Activated T-helper 1 cell treated with Interleukin-2 at 50 U/mL for 16 hours (primary cell): ENCODE results near the gene SCAMP2.
A peak's percentile ranks its signal among the peaks of the same experiment; 100 is the strongest.

Source experiments
- DNase-seq: peaks from one replicate; pipeline ENCODE4 v3.0.0-alpha.2; 2020; ENCODE audit warnings: low read depth

Gene SCAMP2

GRCh38 chr15:74858369-74858740 is 14.8 kb downstream of the SCAMP2 start:
- no peak for DNase-seq

GRCh38 chr15:74857671-74858368 is 15.3 kb downstream of the SCAMP2 start:
- DNase-seq = no peak

- DNase-seq = no peak
Measured at GRCh38 chr15:74857082-74857655, 16.0 kb downstream of the SCAMP2 start.

- DNase-seq = no peak
Measured at GRCh38 chr15:74856537-74856936, 16.6 kb downstream of the SCAMP2 start.

GRCh38 chr15:74855857-74856256 is 17.3 kb downstream of the SCAMP2 start:
- no peak for DNase-seq

GRCh38 chr15:74854453-74855022 is 18.6 kb downstream of the SCAMP2 start:
- DNase-seq = no peak

GRCh38 chr15:74851960-74852359 is 21.2 kb downstream of the SCAMP2 start:
- no peak for DNase-seq

- DNase-seq = no peak
Measured at GRCh38 chr15:74850393-74850792, 22.8 kb downstream of the SCAMP2 start.

GRCh38 chr15:74847432-74847831 is 25.7 kb downstream of the SCAMP2 start:
- no peak for DNase-seq

GRCh38 chr15:74845581-74845980 is 27.6 kb downstream of the SCAMP2 start:
- DNase-seq = no peak

- peak; percentile 37 for DNase-seq
Measured at GRCh38 chr15:74845208-74845568, 28.0 kb downstream of the SCAMP2 start.

- no peak for DNase-seq
Measured at GRCh38 chr15:74844319-74845207, 28.6 kb downstream of the SCAMP2 start.

- DNase-seq = no peak
Measured at GRCh38 chr15:74843891-74844299, 29.3 kb downstream of the SCAMP2 start.

- no peak for DNase-seq
Measured at GRCh38 chr15:74843445-74843828, 29.7 kb downstream of the SCAMP2 start.

GRCh38 chr15:74842581-74843444 is 30.4 kb downstream of the SCAMP2 start, which contains the start of gene ULK3:
ULK3 (minus strand) TSS chr15:74843156; CDS start chr15:74843105, 51 bp downstream.
- peak; percentile 92 for DNase-seq

- no peak for DNase-seq
Measured at GRCh38 chr15:74841891-74842373, 31.2 kb downstream of the SCAMP2 start.

GRCh38 chr15:74840851-74841775 is 32.1 kb downstream of the SCAMP2 start:
- no peak for DNase-seq

GRCh38 chr15:74839526-74840395 is 33.4 kb downstream of the SCAMP2 start:
- DNase-seq = no peak
